ENCODE results near the gene HAUS8. TPM values are rescaled to one million over a fixed set of nuclear protein-coding genes. Genes with fewer than 3 reads are reported as not detected.

HAUS8 gene
- total RNA-seq, 1 experiment from 2014 or later: 30.6 TPM

- Histone ChIP-seq H3K36me3 (ENCODE audit: control insufficient read depth, insufficient read depth, low read length) (no peaks in the 10 kb centered on the region; the same call in 1 of the 2 replicates), H3K4me3 (ENCODE audit: low read depth, low read length) (no peak overlapping the region), H3K4me1 (no peaks in the 10 kb centered on the region), H3K9me3 (no peaks in the 10 kb centered on the region), H3K27me3 (replicated peaks; ENCODE audit: control insufficient read depth, insufficient read depth, low read length) (no peaks in the 10 kb centered on the region)
- ChIA-PET CTCF (no interaction called here), POLR2A (no interaction called here)
- TF ChIP-seq CTCF (IDR thresholded peaks at IDR 0.05; ENCODE audit: insufficient read depth in 1 of 2, low read depth in 1 of 2, low read length in 1 of 2, severe bottlenecking in 1 of 2, unreplicated experiment in 1 of 2): no peak
- Mint-ChIP-seq H3K4me1 (ENCODE audit: low read depth, unreplicated experiment) (no peaks in the 10 kb centered on the region), H3K4me3 (ENCODE audit: unreplicated experiment) (no peak overlapping the region), H3K27me3 (ENCODE audit: insufficient read depth, unreplicated experiment) (no peaks in the 10 kb centered on the region), H3K36me3 (ENCODE audit: insufficient read depth, unreplicated experiment) (peaks cover 56% of the 10 kb centered on the region), H3K9me3 (ENCODE audit: unreplicated experiment) (no peaks in the 10 kb centered on the region), H3K27ac (ENCODE audit: unreplicated experiment) (no peak overlapping the region)
- no TSS peak for BruUV-seq (replicated peaks)
- intact Hi-C loops (cut with micrococcal nuclease; ENCODE audit: unreplicated experiment): no loop called here
- DNase-seq: no peak
These were observed 19.6 kb downstream of the HAUS8 start for GRCh38 chr19:17055636-17056035.

GRCh38 chr19:17054746-17055145 is 20.5 kb downstream of the HAUS8 start:
- Histone ChIP-seq H3K4me3 (ENCODE audit: low read depth, low read length) (no peak overlapping the region), H3K9me3 (no peaks in the 10 kb centered on the region), H3K27me3 (replicated peaks; ENCODE audit: control insufficient read depth, insufficient read depth, low read length) (no peaks in the 10 kb centered on the region), H3K4me1 (no peaks in the 10 kb centered on the region), H3K36me3 (ENCODE audit: control insufficient read depth, insufficient read depth, low read length) (no peaks in the 10 kb centered on the region; the same call in 1 of the 2 replicates)
- no peaks in the 10 kb centered on the region for H3K27me3 Mint-ChIP-seq (ENCODE audit: insufficient read depth, unreplicated experiment)
- intact Hi-C loops (cut with micrococcal nuclease; ENCODE audit: unreplicated experiment): no loop called here
- H3K36me3 Mint-ChIP-seq (ENCODE audit: insufficient read depth, unreplicated experiment): peaks cover 56% of the 10 kb centered on the region
- DNase-seq: no peak
- no peak for TF ChIP-seq CTCF (IDR thresholded peaks at IDR 0.05; ENCODE audit: insufficient read depth in 1 of 2, low read depth in 1 of 2, low read length in 1 of 2, severe bottlenecking in 1 of 2, unreplicated experiment in 1 of 2)
- H3K4me3 Mint-ChIP-seq (ENCODE audit: unreplicated experiment): no peak overlapping the region
- no peaks in the 10 kb centered on the region for H3K4me1 Mint-ChIP-seq (ENCODE audit: low read depth, unreplicated experiment)
- no peaks in the 10 kb centered on the region for H3K9me3 Mint-ChIP-seq (ENCODE audit: unreplicated experiment)
- no TSS peak for BruUV-seq (replicated peaks)
- no peak overlapping the region for H3K27ac Mint-ChIP-seq (ENCODE audit: unreplicated experiment)
- ChIA-PET POLR2A (no interaction called here), CTCF (no interaction called here)

GRCh38 chr19:17052439-17052838 is 22.8 kb downstream of the HAUS8 start:
- Mint-ChIP-seq H3K4me3 (ENCODE audit: unreplicated experiment) (no peak overlapping the region), H3K36me3 (ENCODE audit: insufficient read depth, unreplicated experiment) (peaks cover 45% of the 10 kb centered on the region), H3K9me3 (ENCODE audit: unreplicated experiment) (no peaks in the 10 kb centered on the region), H3K27ac (ENCODE audit: unreplicated experiment) (no peak overlapping the region), H3K4me1 (ENCODE audit: low read depth, unreplicated experiment) (no peaks in the 10 kb centered on the region), H3K27me3 (ENCODE audit: insufficient read depth, unreplicated experiment) (no peaks in the 10 kb centered on the region)
- intact Hi-C loops (cut with micrococcal nuclease; ENCODE audit: unreplicated experiment): loop anchor here (1.0 kb wide), 2 partner anchors 274 to 281 kb away; no protein-coding TSS in a partner anchor
- peak; percentile 65 to 70 for TF ChIP-seq CTCF (IDR thresholded peaks at IDR 0.05; ENCODE audit: insufficient read depth in 1 of 2, low read depth in 1 of 2, low read length in 1 of 2, severe bottlenecking in 1 of 2, unreplicated experiment in 1 of 2)
- Histone ChIP-seq H3K27me3 (replicated peaks; ENCODE audit: control insufficient read depth, insufficient read depth, low read length) (no peaks in the 10 kb centered on the region), H3K36me3 (ENCODE audit: control insufficient read depth, insufficient read depth, low read length) (no peaks in the 10 kb centered on the region; the same call in 1 of the 2 replicates), H3K4me3 (ENCODE audit: low read depth, low read length) (no peak overlapping the region), H3K4me1 (no peaks in the 10 kb centered on the region), H3K9me3 (no peaks in the 10 kb centered on the region)
- ChIA-PET POLR2A (no interaction called here), CTCF (interaction anchor here (0.7 to 0.9 kb wide), 3 partner anchors 230 to 280 kb away, joined by 3 to 5 read pairs (median 4); no protein-coding TSS in a partner anchor)
- BruUV-seq (replicated peaks): no TSS peak
- peak in 1 of 2 experiments; percentile 55 for DNase-seq
